ENCODE measurements around the gene MMD2.

DNA sequence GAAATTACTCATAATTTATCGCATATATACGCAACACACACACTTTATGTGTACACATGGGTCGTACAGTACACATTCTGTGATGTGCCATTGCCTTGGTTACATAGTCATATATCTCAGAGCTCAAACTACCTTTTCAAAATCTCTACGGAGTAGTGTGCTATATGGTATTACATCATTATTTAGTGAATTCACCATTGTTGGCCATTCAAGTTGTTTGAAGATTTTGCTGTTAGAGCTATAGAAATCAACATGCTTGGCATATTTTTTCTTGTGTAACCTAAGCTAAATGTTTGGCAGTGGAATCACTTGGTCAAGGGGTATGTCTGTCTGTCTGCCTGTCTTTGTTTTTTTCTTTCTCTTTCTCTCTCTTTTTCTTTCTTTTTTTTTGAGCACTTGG is 42.0 kb upstream of the MMD2 start:
- no peak for TF ChIP-seq FOS (IDR thresholded peaks at IDR 0.05; ENCODE audit: borderline replicate concordance, insufficient read depth, low read length)
- TF ChIP-seq CTCF (IDR thresholded peaks at IDR 0.05; ENCODE audit: extremely low read depth in 1 of 2, insufficient read depth in 1 of 2, low read depth in 1 of 2, low read length in 2 of 2) = no peak
- TF ChIP-seq POLR2AphosphoS5 (IDR thresholded peaks at IDR 0.05; ENCODE audit: insufficient read depth, low read depth, low read length) = no peak
- no peak for TF ChIP-seq EZH2 (IDR thresholded peaks at IDR 0.05; ENCODE audit: borderline replicate concordance, low read depth, low read length, severe bottlenecking)
- TF ChIP-seq POLR2A (IDR thresholded peaks at IDR 0.05; ENCODE audit: low read depth, low read length) = no peak
- TF ChIP-seq, protein P1, sequence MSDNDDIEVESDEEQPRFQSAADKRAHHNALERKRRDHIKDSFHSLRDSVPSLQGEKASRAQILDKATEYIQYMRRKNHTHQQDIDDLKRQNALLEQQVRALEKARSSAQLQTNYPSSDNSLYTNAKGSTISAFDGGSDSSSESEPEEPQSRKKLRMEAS (IDR thresholded peaks at IDR 0.05; ENCODE audit: insufficient read depth, insufficient read length) = no peak
- no peak for TF ChIP-seq GATA2 (IDR thresholded peaks at IDR 0.05; ENCODE audit: insufficient read depth, insufficient read length, low read depth, low read length)
